ENCODE measurements around the gene STK16.
"Not testable (repeated sequence)": the region's sequence is repeated elsewhere in the genome, so short reads cannot be mapped to it uniquely, and the experiment has no call there.

DNA sequence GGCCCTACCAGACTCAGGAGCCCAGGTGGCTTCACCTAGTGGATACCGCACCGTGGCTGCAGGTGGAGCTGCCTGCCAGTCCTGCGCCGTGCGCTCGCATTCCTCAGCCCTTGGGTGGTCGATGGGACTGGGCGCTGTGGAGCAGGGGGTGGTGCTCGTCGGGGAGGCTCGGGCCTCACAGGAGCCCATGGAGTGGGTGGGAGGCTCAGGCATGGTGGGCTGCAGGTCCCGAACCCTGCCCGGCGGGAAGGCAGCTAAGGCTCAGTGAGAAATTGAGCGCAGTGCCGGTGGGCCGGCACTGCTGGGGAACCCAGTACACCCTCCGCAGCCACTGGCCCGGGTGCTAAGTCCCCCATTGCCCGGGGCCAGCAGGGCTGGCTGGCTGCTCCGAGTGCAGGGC is 43.9 kb upstream of the STK16 start:
- TF ChIP-seq EZH2 (IDR thresholded peaks at IDR 0.05; ENCODE audit: borderline replicate concordance, low read depth, low read length, poor library complexity, severe bottlenecking) = not testable (repeated sequence)
- TF ChIP-seq, protein P1, sequence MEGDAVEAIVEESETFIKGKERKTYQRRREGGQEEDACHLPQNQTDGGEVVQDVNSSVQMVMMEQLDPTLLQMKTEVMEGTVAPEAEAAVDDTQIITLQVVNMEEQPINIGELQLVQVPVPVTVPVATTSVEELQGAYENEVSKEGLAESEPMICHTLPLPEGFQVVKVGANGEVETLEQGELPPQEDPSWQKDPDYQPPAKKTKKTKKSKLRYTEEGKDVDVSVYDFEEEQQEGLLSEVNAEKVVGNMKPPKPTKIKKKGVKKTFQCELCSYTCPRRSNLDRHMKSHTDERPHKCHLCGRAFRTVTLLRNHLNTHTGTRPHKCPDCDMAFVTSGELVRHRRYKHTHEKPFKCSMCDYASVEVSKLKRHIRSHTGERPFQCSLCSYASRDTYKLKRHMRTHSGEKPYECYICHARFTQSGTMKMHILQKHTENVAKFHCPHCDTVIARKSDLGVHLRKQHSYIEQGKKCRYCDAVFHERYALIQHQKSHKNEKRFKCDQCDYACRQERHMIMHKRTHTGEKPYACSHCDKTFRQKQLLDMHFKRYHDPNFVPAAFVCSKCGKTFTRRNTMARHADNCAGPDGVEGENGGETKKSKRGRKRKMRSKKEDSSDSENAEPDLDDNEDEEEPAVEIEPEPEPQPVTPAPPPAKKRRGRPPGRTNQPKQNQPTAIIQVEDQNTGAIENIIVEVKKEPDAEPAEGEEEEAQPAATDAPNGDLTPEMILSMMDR (conservative IDR thresholded peaks at IDR 0.05; ENCODE audit: low read depth, low read length) = not testable (repeated sequence)

Measured in A673 (cell line).